ENCODE data around the gene CFAP54.
"Not testable (repeated sequence)": the region's sequence is repeated elsewhere in the genome, so short reads cannot be mapped to it uniquely, and the experiment has no call there.

Gene CFAP54

GRCh38 chr12:96489392-96490056, at the start of gene CFAP54:
Gene CFAP54, plus strand, starts transcription at chr12:96489577. Its CDS starts 33 bp downstream, at chr12:96489610.
- peak; percentile 89 for DNase-seq (ENCODE audit: low read depth)

DNA sequence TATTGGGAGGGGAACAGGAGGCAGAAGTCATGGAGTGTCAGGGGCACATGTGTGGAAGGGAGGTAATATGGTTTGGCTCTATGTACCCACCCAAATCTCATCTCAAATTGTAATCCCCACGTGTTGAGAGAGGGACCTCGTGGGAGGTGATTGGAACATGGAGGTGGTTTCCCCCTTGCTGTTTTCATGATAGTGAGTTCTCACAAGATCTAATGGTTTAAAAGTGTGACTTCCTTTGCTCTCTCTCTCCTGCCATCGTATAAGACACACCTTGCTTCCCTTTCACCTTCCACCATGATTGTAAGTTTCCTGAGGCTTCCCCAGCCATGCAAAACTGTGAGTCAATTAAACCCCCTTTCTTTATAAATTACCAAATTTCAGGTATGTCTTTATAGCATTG, 47.6 kb upstream of the CFAP54 start:
- DNase-seq (ENCODE audit: low read depth) = no peak

- no peak for DNase-seq (ENCODE audit: low read depth)
Observed at GRCh38 chr12:96442906-96443305, 46.5 kb upstream of the CFAP54 start.

- DNase-seq (ENCODE audit: low read depth) = no peak
Observed at GRCh38 chr12:96444399-96444798, 45.0 kb upstream of the CFAP54 start.

GRCh38 chr12:96445691-96446583, 43.4 kb upstream of the CFAP54 start:
- no peak for DNase-seq (ENCODE audit: low read depth)

DNA sequence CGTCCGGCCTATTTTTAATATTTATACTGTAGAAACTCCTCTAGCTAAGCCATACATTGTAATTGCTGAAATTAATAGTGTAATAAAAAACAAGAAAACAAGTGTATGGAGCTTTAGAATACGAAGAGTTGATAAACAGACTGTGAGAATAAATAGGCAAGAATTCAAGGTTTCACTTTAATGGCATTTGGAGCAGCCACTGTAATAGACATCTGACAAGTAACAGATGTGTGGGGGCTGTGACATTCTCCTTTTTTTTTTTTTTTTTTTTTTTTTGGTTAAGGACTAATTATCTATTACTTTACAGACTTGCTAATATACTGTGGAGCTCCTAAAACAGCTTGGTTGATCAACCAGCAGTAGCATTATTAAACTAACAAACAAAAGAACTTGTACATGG, 42.1 kb upstream of the CFAP54 start:
- no peak for DNase-seq (ENCODE audit: low read depth)

- DNase-seq (ENCODE audit: low read depth) = no peak
Observed at GRCh38 chr12:96448300-96448699, 41.1 kb upstream of the CFAP54 start.

DNA sequence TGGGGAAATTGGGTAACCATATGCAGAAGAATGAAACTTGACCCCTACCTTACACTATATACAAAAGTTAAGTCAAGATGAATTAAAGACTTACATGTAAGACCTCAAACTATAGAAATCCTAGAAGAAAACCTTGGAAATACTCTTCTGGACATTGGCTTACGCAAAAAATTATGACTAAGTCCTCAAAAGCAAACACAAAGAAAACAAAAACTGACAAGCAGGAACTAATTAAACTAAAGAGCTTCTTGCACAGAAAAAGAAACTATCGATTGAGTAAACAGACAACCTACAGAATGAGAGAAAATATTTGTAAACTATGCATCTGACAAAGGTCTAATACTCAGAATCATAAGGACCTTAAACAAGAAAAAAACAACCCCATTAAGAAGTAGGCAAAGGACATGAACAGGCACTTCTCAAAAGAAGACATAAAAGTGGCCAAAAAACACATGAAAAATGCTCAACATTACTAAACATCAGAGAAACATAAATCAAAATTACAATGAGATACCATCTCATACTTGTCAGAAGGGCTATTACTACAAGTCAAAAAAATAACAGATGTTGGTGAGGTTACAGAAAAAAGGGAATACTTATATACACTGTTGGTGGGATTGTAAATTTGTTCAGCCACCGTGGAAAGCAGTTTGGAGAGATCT, 37.0 kb upstream of the CFAP54 start:
- no peak for DNase-seq (ENCODE audit: low read depth)

DNA sequence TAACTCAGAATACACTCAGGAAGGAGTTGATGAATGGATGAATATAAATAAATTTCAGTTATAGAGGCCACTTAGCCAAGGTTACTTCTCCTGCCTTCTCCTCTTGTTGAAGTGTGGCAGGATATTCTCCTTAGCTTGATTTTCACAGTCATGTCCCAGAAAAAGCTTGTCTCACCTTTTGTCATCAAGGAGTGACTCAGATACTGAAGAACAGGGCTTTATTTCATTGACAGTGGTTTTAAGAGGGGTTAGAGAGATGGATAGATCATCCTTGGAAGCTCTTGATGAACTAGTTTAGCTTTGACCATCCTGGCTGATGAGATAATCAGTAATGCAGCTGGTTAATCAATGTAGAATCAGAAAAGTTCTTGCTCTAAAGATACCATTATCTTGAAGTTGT, 35.0 kb upstream of the CFAP54 start:
- DNase-seq (ENCODE audit: low read depth) = no peak

- DNase-seq (ENCODE audit: low read depth) = no peak
Observed at GRCh38 chr12:96456265-96456974, 33.0 kb upstream of the CFAP54 start.

DNA sequence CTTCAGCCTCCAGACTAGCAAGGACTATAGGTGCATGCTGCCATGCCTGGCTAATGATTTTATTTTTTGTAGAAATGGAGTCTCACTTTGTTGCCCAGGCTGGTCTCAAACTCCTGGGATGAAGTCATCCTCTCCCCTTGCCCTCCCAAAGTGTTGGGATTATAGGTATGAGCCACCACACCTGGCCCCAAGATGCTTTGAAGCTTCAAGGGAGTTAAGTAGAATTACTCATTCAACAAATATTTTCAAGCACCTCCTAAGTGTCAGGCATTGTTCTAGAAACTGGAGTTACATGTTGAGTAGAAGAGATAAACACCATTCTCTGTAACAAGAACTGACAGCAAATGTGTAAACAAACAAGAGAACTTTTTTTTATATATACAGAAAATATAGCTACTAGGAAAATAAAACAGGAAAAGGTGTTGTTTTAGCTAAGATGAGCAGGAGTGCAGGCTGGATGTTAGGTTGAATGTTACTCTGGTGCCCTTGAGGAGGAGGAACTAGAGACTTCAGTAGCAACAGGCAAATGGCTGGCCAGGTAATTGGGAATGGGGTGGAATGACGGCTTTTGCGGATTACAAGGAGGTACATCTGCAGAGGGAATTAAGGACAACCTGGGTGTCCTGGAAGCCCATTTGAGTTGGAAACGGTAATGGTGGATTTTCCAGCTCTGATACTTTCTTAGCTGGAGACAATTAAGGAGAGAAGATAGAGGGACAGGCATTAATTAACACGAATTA, 32.0 kb upstream of the CFAP54 start:
- no peak for DNase-seq (ENCODE audit: low read depth)

DNA sequence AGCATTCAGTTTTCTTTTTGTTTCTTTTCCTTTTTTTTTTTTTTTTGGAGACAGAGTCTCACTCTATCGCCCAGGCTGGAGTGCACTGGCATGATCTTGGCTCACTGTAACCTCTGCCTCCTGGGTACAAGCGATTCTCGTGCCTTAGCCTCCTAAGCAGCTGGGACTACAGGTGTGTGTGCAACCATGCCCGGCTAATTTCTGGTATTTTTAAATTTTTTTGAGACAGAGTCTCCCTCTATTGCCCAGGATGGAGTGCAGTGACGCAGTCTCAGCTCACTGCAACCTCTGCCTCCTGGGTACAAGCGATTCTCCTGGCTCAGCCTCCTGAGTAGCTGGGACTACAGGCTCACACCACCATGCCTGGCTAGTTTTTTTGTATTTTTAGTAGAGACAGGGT, 30.1 kb upstream of the CFAP54 start:
- not testable (repeated sequence) for DNase-seq (ENCODE audit: low read depth)

GRCh38 chr12:96462571-96463280, 26.7 kb upstream of the CFAP54 start:
- DNase-seq (ENCODE audit: low read depth) = no peak

GRCh38 chr12:96465896-96466295, 23.5 kb upstream of the CFAP54 start:
- no peak for DNase-seq (ENCODE audit: low read depth)

DNA sequence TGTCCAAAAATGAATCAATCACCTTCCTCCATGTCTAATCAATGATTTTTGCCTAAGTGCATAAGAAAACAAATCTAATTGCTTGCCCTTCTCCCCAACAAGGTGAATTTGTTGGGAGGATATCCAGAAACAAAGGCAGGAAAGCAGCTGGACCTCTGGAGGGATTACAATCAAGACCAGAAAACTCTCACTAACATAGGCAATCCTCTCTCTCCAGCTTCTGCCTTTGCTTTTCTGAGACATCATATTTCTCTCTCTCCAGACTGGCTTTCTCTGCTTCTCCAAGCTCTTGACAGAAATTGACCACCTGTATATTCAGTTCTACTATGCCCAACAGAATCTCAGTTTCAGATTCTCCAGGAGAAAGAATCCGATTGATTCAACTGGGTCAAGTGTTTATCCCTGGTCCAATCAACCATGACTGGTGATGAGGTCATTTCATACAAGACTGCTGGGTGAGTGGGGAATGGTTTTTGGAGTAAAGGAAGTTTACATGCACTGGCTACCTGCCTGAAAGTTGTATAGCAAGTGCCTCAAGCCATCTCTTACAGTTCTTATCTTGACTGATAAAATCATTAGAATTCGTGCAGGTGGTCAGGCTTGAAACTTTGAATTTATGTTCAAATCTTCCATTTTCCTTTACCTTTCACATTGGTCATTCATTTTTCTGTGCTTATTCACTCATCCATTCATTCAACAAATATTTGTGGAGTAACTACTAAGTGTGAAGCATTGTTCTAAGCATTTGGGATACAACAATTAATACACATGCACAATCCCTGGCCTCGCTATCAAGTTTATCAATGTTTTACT, 22.2 kb upstream of the CFAP54 start:
- no peak for DNase-seq (ENCODE audit: low read depth)

DNA sequence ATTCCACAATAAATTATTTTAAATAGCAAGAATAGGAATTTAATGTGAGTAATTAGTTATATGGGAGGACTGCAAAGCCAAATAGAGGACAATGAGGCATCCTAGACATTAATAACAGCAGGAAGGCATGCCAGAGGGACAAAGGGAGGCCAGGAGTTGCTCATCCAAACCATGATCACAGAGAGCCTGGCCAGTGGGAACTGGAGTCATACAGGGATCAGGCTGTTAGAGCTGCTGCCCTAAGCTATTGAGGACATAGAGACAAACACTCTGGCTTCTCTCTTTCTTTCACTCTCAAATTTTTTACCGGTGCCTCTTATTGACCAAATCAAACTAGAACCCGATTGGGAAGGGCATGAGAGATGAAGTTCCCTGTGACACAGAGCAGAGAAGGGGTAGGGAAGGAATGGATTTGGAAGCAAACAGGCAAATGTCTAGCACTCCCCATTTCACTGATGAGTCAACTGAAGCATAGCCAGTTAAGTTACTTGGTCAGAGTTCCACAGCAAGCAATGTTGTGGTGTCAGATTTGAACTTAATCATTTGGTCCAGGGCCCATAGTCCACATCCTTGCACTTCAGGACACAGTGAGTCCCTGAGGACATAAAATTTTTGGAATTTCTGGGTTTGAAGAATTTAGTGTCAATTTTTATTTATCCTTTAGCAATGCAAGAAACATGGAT, 17.9 kb upstream of the CFAP54 start:
- no peak for DNase-seq (ENCODE audit: low read depth)

DNA sequence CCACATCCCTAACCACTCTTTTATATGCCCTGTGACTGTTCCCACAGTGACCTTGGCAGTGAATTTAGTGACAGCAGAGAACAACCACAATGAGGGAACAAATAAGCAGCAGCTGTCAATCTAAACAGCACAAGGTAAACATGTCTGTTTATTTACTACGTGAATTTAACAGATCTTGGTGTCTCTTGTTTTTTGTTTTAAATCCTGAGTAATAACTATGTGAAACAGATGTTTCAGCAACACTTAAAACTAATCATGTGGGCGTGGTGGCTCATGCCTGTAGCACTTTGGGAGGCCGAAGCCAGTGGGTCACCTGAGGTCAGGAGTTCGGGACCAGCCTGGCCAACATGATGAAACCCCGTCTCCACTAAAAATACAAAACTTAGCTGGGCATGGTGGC, 17.0 kb upstream of the CFAP54 start:
- DNase-seq (ENCODE audit: low read depth) = no peak

DNA sequence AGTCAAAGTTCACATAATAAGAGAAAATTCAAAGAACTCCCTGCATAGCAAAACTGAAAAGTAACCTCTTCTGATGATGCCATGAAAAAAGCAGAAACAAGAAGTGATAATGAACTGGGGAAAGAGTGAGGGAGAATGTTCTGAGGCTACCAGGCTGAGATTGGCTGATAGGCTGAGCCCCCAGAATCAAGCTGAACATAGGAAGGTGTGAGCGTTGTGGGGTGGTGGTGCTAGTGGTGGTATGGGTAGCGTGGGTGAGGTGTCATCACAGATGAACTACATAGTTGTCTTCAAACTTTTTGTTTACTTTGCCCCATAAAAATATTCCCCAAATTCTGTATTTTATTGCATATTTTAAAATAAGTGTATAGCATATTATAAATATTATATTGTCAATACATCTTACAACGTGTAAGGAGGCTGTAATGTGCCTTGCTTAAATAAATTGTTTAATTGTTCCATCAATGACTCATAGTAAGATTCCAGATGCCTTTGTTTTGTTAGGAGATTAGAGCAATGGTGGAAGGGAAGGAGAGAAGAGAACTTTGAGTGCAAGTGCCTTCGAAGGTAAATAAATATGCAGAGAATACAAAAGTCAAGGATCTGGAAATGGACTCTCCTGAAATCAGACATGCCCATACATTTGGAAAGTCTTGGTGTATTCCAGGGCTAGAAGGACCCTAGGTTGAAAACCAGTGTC, 15.8 kb upstream of the CFAP54 start:
- no peak for DNase-seq (ENCODE audit: low read depth)

GRCh38 chr12:96474206-96474605, 15.2 kb upstream of the CFAP54 start:
- no peak for DNase-seq (ENCODE audit: low read depth)

Data from stimulated activated CD8-positive, alpha-beta memory T cell treated with anti-CD3 and anti-CD28 coated beads, Interleukin-4, amount 100 ng/mL, for 24 hours (primary cell).